Measurements from ENCODE around the gene IFT81.
"Not testable (repeated sequence)": the region's sequence is repeated elsewhere in the genome, so short reads cannot be mapped to it uniquely, and the experiment has no call there.

The IFT81 gene

DNA sequence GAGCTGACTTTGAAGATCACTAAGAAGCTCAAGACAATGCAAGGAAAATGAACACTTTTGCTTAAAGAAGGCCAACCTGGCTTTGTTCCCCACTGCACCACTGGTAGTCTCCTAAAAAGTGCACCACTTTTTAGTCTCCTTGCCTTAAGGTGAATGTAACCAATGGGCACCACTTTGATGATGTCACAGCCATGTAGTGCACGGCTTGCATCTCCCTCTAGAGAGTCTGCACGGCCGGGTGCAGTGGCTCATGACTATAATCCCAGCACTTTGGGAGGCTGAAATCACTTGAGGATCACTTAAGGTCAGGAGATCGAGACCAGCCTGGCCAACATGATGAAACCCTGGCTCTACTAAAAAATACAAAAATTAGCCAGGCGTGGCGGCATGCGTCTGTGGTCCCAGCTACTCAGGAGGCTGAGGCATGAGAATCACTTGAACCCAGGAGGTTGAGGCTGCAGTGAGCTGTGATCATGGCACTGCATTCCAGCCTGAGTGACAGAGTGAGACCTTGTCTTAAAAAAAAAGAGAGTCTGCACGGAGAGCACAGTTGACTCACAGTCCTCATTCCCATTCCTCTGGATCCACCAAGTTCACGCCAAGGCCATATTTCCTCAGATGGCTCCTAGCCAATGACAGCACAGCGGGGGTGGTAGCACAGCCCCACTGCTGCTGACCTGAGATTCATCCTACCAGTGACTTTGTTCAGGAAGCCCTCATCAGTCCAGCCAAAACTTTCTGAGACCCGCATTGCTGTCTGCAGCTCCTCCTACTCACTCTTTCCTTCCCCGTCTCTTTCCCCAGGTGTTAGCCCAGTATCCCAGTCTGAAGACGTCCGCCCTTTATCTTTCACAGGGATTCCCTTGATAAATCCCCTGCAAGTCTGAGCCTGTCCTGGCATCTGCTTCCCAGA, 16.5 kb upstream of the IFT81 start:
- no peak for DNase-seq (ENCODE audit: low spot score)

GRCh38 chr12:110108309-110109036, 15.7 kb upstream of the IFT81 start:
- DNase-seq (ENCODE audit: low spot score) = no peak

DNA sequence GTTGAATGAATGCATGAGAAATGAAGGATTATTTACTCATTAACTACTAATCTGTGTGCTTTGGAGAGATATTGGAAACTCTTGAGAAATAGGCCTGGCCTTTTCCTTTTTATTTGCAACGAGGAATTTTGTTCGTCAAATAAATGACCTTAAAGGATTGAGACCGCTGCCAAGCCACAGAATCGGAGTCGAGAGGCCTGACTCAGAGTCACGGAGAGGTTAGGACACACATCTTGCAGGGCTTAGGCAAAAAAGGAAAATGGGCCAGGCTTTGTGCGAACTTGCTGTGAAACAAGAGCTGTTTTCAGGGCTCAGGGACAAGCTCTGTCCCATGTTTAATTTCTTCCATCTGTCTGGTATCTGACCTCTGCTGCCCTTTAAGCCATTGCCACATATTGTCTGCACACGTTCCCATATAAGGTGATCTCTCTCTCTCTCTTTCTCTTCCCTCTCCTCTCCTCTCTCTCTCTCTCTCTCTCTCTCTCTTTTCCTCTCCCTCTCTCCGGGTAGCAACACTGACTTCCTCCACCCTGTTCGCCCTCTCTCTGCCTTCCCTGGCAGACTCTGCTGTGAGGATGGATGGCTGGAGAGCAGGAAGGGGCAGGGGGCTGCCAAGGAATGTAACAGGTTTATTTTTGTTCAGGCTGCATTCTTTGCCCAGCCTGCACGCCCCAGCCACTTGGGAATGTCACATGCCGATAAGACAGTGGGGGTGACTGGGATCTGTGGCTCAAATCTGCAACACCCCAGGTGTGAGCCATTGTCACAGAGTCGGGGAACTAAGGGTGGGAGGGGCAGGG, 14.9 kb upstream of the IFT81 start:
- no peak for DNase-seq (ENCODE audit: low spot score)

DNA sequence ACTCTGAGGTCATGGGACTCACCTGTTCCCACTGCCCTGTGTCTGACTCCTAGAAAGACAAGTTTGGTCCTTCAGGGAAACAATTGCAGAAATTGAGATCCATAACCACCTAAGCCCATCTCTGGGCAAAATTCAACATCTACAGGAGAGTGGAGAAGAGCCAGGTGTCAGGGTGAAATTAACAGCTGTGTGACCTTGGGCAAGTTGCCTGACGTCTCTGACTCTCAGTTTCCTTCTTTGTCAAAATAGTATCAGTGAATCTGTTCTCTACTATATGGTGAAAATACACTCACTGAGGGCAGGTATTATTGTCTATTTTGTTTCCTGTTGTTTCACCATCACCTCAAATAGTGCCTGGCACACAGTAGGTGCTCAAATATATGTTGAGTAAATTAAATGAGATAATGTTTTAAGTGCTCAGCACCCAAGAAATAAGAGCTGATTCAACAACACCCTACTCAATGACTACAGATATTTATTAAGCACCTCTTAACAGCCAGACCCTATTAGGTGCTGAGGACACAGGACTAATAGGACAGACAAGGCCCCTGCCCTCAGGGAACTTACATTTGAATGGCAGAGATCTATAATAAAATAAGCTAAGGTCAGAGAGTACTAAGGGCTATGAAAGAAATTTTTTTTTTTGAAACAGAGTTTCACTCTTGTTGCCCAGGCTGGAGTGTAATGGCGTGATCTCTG, 14.2 kb upstream of the IFT81 start:
- DNase-seq (ENCODE audit: low spot score) = no peak

GRCh38 chr12:110111476-110112334, 12.5 kb upstream of the IFT81 start:
- no peak for DNase-seq (ENCODE audit: low spot score)

- no peak for DNase-seq (ENCODE audit: low spot score)
These were observed 11.9 kb upstream of the IFT81 start for GRCh38 chr12:110112335-110112660.

GRCh38 chr12:110114528-110114937, 9.6 kb upstream of the IFT81 start:
- no peak for DNase-seq (ENCODE audit: low spot score)

DNA sequence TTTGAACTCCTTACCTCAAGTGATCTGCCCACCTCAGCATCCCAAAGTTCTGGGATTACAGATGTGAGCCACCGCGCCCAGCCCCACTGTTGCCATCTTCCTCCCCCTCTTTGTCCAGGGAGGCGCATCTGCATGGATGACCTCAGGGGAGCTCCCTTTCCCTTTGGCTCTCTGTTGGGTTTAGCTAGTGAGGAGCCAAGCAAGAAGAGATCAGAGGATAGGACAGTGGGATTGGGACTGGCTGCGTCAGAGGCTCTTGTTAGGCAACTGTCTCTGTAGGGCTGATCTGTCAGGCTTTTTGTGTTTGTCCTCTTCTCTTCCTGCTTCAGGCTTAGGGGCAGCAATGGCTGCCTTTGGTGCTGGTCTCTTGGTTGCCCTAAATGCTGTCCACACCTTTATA, 8.5 kb upstream of the IFT81 start:
- no peak for DNase-seq (ENCODE audit: low spot score)

- no peak for DNase-seq (ENCODE audit: low spot score)
These were observed 7.5 kb upstream of the IFT81 start for GRCh38 chr12:110116623-110117022.

- not testable (repeated sequence) for DNase-seq (ENCODE audit: low spot score)
These were observed 6.9 kb upstream of the IFT81 start for GRCh38 chr12:110117210-110117609.

DNA sequence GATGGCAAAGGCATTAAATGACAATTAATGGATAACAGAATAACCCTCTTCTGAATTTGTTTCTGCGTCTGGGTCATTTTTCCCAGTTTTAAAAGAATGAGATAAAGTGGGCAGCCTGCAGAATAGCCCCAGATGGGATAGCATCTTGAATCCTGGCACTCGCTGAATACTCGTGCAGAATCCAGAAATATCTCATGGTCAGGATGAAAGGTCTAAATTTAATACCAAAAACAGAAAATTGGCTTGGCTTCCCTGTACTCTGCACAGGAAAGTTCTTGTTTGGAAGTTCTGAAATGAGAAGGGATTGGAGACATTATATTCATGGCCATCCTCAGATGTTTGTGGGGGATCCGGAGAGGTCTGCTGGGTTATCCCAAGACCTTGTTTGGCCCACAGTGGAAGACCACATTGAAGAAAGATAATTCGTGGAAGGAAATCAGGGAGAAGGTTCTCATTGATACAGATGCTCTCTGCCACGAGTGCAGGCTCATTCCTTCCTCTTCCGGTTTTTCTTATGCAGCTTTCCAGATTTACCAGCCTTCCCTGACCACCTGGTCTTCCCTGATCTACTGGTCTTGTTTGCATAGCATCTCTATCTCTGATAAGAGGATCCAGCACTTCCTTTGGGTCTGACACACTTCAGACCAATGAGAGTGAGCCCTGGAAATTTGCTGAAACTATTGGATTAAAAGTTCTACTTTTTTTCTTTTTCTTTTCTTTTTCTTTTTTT, 6.0 kb upstream of the IFT81 start:
- no peak for DNase-seq (ENCODE audit: low spot score)

DNA sequence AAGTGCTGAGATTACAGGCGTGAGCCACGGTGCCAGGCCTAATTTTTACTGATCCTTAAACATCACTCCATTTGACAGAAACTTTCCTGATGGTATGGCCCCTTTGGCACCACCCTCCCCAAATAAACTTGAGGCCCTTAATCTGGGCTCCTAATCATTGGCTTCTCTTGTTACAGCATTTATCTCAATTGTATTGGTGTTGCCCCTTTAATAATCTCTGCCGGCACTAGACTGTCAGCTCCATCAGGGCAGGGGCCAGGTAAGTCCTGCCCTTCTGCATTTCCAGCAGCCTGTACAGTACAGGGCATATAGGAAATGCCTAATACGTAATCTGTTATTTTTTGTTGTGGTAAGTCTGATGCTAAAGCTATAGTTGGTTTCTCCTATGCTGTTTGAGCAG, 1.2 kb upstream of the IFT81 start:
- DNase-seq (ENCODE audit: low spot score) = no peak

DNA sequence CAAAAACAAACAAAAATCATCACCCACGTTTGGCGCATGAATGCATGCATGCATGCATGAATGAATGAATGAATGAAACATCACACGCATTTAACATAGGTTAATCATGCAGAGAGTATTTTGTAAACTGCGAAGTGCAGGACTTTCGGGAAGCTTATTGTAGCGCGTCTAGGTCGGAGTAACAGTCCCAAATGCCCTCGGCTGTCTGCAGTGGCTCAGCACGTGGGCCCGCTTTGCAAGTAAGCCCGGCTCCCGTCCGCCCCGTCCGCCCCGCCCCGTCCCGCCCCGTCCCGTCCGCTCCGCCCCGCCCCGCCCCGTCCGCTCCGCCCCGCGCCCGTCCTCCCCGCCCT, 263 bp upstream of the IFT81 start:
- DNase-seq (ENCODE audit: low spot score) = no peak

- DNase-seq (ENCODE audit: low spot score) = no peak
These were observed 2.4 kb downstream of the IFT81 start for GRCh38 chr12:110126557-110126956.

DNA sequence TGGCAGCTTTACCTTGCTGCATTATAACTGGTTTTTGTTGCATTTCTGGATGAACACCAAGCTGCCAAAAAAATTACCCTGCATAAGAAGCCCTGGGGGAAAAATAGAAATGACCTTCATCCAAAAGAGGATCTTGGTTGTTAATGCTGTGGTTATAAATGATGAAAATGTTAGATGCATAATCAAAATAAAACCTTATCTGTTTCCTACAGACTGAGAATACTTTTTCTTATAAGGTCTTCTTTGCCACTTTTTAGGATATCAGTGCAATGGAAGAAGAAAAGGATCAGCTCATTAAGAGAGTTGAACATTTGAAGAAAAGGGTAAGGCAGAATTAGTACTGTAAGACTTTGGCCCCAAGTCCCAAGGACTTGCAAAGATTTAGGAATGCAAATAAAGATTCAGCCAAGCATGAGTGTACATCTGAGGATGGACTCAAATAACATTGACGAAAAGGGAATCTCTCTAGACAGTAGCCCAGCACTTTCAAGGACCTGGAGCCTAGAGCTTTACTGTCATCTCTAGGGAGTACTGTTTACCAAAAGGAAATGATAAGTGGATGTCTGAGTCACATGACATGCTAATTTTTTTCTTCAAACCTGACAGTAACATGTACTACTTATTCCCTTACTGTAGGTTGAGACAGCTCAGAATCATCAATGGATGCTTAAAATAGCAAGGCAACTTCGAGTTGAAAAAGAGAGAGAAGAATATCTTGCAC, 10.7 kb downstream of the IFT81 start:
- no peak for DNase-seq (ENCODE audit: low spot score)

DNA sequence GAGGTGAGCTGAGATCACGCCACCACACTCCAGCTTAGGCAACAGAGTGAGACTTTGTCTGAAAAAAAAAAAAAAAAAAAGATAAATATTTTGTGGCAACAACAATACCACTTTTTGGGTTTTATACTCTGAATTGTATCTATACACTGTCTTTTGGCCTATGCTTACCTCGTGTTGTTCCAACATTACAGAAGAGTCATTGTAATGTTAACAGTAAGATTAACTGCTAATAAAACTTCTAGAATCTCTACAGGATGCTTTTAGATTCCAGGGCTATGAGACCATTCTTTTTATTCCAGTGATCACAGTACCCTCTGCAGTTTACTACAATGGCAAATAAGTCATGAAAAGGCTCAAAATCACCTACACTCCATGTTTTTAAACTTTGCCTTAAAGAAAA, 11.6 kb downstream of the IFT81 start:
- no peak for DNase-seq (ENCODE audit: low spot score)

DNA sequence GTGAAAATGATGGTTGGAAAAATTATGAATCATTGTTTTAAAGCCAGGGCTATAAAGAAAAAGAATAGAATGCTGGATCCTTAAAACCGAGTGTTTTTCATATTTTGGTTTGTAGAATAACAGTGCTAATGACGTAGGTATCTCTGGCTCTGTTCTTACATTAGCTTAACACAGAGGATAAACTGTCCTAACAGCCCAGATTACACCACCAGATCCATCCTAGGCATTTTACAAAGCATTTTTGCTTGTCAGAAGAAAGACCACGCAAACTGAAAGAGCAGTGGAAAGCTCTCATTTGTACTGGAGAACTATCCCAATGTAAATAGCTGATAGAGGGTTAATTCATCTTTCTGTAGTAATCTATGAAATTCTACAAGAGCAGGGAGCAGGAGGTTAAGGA, 13.6 kb downstream of the IFT81 start:
- no peak for DNase-seq (ENCODE audit: low spot score)

GRCh38 chr12:110141389-110141788, 17.2 kb downstream of the IFT81 start:
- no peak for DNase-seq (ENCODE audit: low spot score)

- DNase-seq (ENCODE audit: low spot score) = no peak
These were observed 22.8 kb downstream of the IFT81 start for GRCh38 chr12:110146986-110147385.
